HEK293 (cell line): ENCODE data around the gene ENTREP3.

ENCODE experiments used
- BCL11A ChIP-seq: fragments of 450-650 bp; formaldehyde crosslinking; IDR thresholded peaks from 2 replicates; pipeline ENCODE4 v1.5.1; 2016; ENCODE audit warnings: low read depth, missing biosample characterization, missing genetic modification characterization
- BCL6B ChIP-seq: fragments of 450-650 bp; formaldehyde crosslinking; IDR thresholded peaks from 2 replicates; pipeline ENCODE4 v1.5.1; 2017; ENCODE audit warnings: missing biosample characterization, missing genetic modification characterization
- HOXC10 ChIP-seq: sonication (generic); formaldehyde crosslinking; IDR thresholded peaks from 2 replicates; pipeline ENCODE4 v1.8.1; 2023; ENCODE audit warnings: mild to moderate bottlenecking, missing genetic modification reagents
- KLF8 ChIP-seq: fragments of 450-650 bp; formaldehyde crosslinking; IDR thresholded peaks from 2 replicates; pipeline ENCODE4 v1.5.1; 2016; ENCODE audit warnings: missing biosample characterization, missing genetic modification characterization
- KLF9 ChIP-seq: fragments of 450-650 bp; formaldehyde crosslinking; IDR thresholded peaks from 2 replicates; pipeline ENCODE4 v1.5.1; 2016; ENCODE audit warnings: missing biosample characterization, missing genetic modification characterization, low read depth
- MZF1 ChIP-seq: fragments of 450-650 bp; formaldehyde crosslinking; IDR thresholded peaks from 2 replicates; pipeline ENCODE4 v1.5.1; 2017; ENCODE audit warnings: missing biosample characterization, missing genetic modification characterization, borderline replicate concordance
- OVOL3 ChIP-seq: fragments of 450-650 bp; formaldehyde crosslinking; IDR thresholded peaks from 2 replicates; pipeline ENCODE4 v1.5.1; 2016; ENCODE audit warnings: missing biosample characterization, missing genetic modification characterization
- PATZ1 ChIP-seq: fragments of 450-650 bp; formaldehyde crosslinking; IDR thresholded peaks from 2 replicates; pipeline ENCODE4 v1.5.1; 2016; ENCODE audit warnings: missing biosample characterization, missing genetic modification characterization
- SALL2 ChIP-seq: fragments of 450-650 bp; formaldehyde crosslinking; IDR thresholded peaks from 2 replicates; pipeline ENCODE4 v1.5.0; 2017; ENCODE audit warnings: missing biosample characterization, mild to moderate bottlenecking, missing genetic modification characterization, borderline replicate concordance
- SCRT1 ChIP-seq: fragments of 450-650 bp; formaldehyde crosslinking; IDR thresholded peaks from 2 replicates; pipeline ENCODE4 v1.5.1; 2016; ENCODE audit warnings: missing biosample characterization, missing genetic modification characterization, borderline replicate concordance
- SCRT2 ChIP-seq: fragments of 450-650 bp; formaldehyde crosslinking; IDR thresholded peaks from 2 replicates; pipeline ENCODE4 v1.5.1; 2016; ENCODE audit warnings: missing biosample characterization, missing genetic modification characterization
- SETDB1 ChIP-seq: IDR thresholded peaks from one replicate; pipeline ENCODE4 v1.6.1; 2017; ENCODE audit warnings: mild to moderate bottlenecking, low read length, moderate library complexity, mixed read lengths; ENCODE audit not compliant: insufficient read length
- TCF7L2 ChIP-seq: IDR thresholded peaks from 2 replicates; pipeline ENCODE4 v1.6.1; 2011; ENCODE audit warnings: low read depth, mild to moderate bottlenecking, inconsistent platforms, low read length, moderate library complexity, borderline replicate concordance
- ZBTB17 ChIP-seq: fragments of 450-650 bp; formaldehyde crosslinking; IDR thresholded peaks from 2 replicates; pipeline ENCODE4 v1.5.1; 2016; ENCODE audit warnings: missing biosample characterization, missing genetic modification characterization
- ZBTB7A ChIP-seq: fragments of 450-650 bp; formaldehyde crosslinking; IDR thresholded peaks from 2 replicates; pipeline ENCODE4 v1.5.1; 2016; ENCODE audit warnings: low read depth, missing biosample characterization, missing genetic modification characterization
- ZFP69B ChIP-seq: fragments of 450-650 bp; formaldehyde crosslinking; IDR thresholded peaks from 2 replicates; pipeline ENCODE4 v1.5.1; 2016; ENCODE audit warnings: missing biosample characterization, missing genetic modification characterization
- ZIC2 ChIP-seq: fragments of 450-650 bp; formaldehyde crosslinking; IDR thresholded peaks from 2 replicates; pipeline ENCODE4 v1.5.1; 2016; ENCODE audit warnings: missing biosample characterization, missing genetic modification characterization
- ZNF114 ChIP-seq: fragments of 450-650 bp; formaldehyde crosslinking; IDR thresholded peaks from 2 replicates; pipeline ENCODE4 v1.5.0; 2017; ENCODE audit warnings: missing biosample characterization, missing genetic modification characterization
- ZNF169 ChIP-seq: fragments of 450-650 bp; formaldehyde crosslinking; IDR thresholded peaks from 2 replicates; pipeline ENCODE4 v1.5.1; 2016; ENCODE audit warnings: missing biosample characterization, missing genetic modification characterization
- ZNF221 ChIP-seq: fragments of 450-650 bp; formaldehyde crosslinking; IDR thresholded peaks from 2 replicates; pipeline ENCODE4 v1.5.1; 2017; ENCODE audit warnings: missing biosample characterization, missing genetic modification characterization, borderline replicate concordance
- ZNF223 ChIP-seq: fragments of 450-650 bp; formaldehyde crosslinking; IDR thresholded peaks from 2 replicates; pipeline ENCODE4 v1.5.1; 2016; ENCODE audit warnings: missing biosample characterization, missing genetic modification characterization
- ZNF24 ChIP-seq: fragments of 450-650 bp; formaldehyde crosslinking; IDR thresholded peaks from 2 replicates; pipeline ENCODE4 v1.5.1; 2016; ENCODE audit warnings: missing biosample characterization, missing genetic modification characterization
- ZNF266 ChIP-seq: fragments of 450-650 bp; formaldehyde crosslinking; IDR thresholded peaks from 2 replicates; pipeline ENCODE4 v1.5.1; 2016; ENCODE audit warnings: missing biosample characterization, missing genetic modification characterization, low read depth
- ZNF302 ChIP-seq: fragments of 450-650 bp; formaldehyde crosslinking; IDR thresholded peaks from 2 replicates; pipeline ENCODE4 v1.5.1; 2016; ENCODE audit warnings: missing biosample characterization, missing genetic modification characterization, low read depth
- ZNF311 ChIP-seq: fragments of 450-650 bp; formaldehyde crosslinking; IDR thresholded peaks from 2 replicates; pipeline ENCODE4 v1.5.1; 2017; ENCODE audit warnings: missing biosample characterization, missing genetic modification characterization, borderline replicate concordance
- ZNF324 ChIP-seq: fragments of 450-650 bp; formaldehyde crosslinking; IDR thresholded peaks from 2 replicates; pipeline ENCODE4 v1.5.1; 2016; ENCODE audit warnings: missing biosample characterization, missing genetic modification characterization
- ZNF37A ChIP-seq: fragments of 450-650 bp; IDR thresholded peaks from 2 replicates; pipeline ENCODE4 v1.5.1; 2018; ENCODE audit warnings: missing biosample characterization, missing genetic modification characterization
- ZNF433 ChIP-seq: fragments of 450-650 bp; formaldehyde crosslinking; IDR thresholded peaks from 2 replicates; pipeline ENCODE4 v1.5.1; 2016; ENCODE audit warnings: missing biosample characterization, missing genetic modification characterization, low read depth
- ZNF449 ChIP-seq: fragments of 450-650 bp; formaldehyde crosslinking; IDR thresholded peaks from 2 replicates; pipeline ENCODE4 v1.5.1; 2017; ENCODE audit warnings: missing biosample characterization, mild to moderate bottlenecking, missing genetic modification characterization, moderate library complexity
- ZNF501 ChIP-seq: fragments of 450-650 bp; formaldehyde crosslinking; IDR thresholded peaks from 2 replicates; pipeline ENCODE4 v1.5.1; 2016; ENCODE audit warnings: missing biosample characterization, missing genetic modification characterization
- ZNF549 ChIP-seq: fragments of 450-650 bp; IDR thresholded peaks from 2 replicates; pipeline ENCODE4 v1.5.1; 2018; ENCODE audit warnings: missing biosample characterization, missing genetic modification characterization, mild to moderate bottlenecking, inconsistent platforms, moderate library complexity
- ZNF571 ChIP-seq: fragments of 450-650 bp; formaldehyde crosslinking; IDR thresholded peaks from 2 replicates; pipeline ENCODE4 v1.5.0; 2017; ENCODE audit warnings: missing biosample characterization, missing genetic modification characterization
- ZNF600 ChIP-seq: fragments of 450-650 bp; formaldehyde crosslinking; IDR thresholded peaks from 2 replicates; pipeline ENCODE4 v1.5.1; 2016; ENCODE audit warnings: missing biosample characterization, missing genetic modification characterization
- ZNF707 ChIP-seq: fragments of 450-650 bp; formaldehyde crosslinking; IDR thresholded peaks from 2 replicates; pipeline ENCODE4 v1.5.1; 2016; ENCODE audit warnings: missing biosample characterization, missing genetic modification characterization
- ZNF776 ChIP-seq: fragments of 450-650 bp; formaldehyde crosslinking; IDR thresholded peaks from 2 replicates; pipeline ENCODE4 v1.5.0; 2017; ENCODE audit warnings: missing biosample characterization, missing genetic modification characterization, borderline replicate concordance
- ZNF791 ChIP-seq: fragments of 450-650 bp; formaldehyde crosslinking; IDR thresholded peaks from 2 replicates; pipeline ENCODE4 v1.5.1; 2016; ENCODE audit warnings: missing biosample characterization, missing genetic modification characterization
- ZSCAN5A ChIP-seq: fragments of 450-650 bp; formaldehyde crosslinking; IDR thresholded peaks from 2 replicates; pipeline ENCODE4 v1.5.1; 2016; ENCODE audit warnings: missing biosample characterization, missing genetic modification characterization

ENTREP3 gene

GRCh38 chr1:155227261-155228095, 27.8 kb downstream of the ENTREP3 start (continued):
- TF ChIP-seq BCL11A (tag by site-specific recombination) (no peak), ZNF311 (tag by site-specific recombination) (no peak), ZNF24 (no peak; the same call in 1 of the 2 replicates), KLF9 (tag by site-specific recombination) (peak; percentile 54), ZNF600 (tag by site-specific recombination) (no peak), PATZ1 (peak; percentile 98), ZBTB7A (tag by site-specific recombination) (no peak), SETDB1 (no peak), ZNF169 (tag by site-specific recombination) (no peak), ZNF791 (tag by site-specific recombination) (no peak), SALL2 (no peak), ZNF114 (tag by site-specific recombination) (no peak), ZNF449 (tag by site-specific recombination) (peak; percentile 70), ZSCAN5A (tag by site-specific recombination) (no peak), ZNF707 (tag by site-specific recombination) (no peak), ZNF324 (tag by site-specific recombination) (no peak), ZNF433 (tag by site-specific recombination) (no peak), ZNF221 (tag by site-specific recombination) (no peak), ZBTB17 (tag by site-specific recombination) (no peak), ZNF37A (tag by site-specific recombination) (no peak), KLF8 (peak; percentile 55; the same call in 1 of the 2 replicates), ZNF776 (no peak), BCL6B (tag by site-specific recombination) (no peak), SCRT2 (tag by site-specific recombination) (no peak), TCF7L2 (no peak), ZNF549 (no peak), ZNF501 (tag by site-specific recombination) (no peak), ZNF302 (tag by site-specific recombination) (no peak), ZNF266 (tag by site-specific recombination) (no peak), HOXC10 (CRISPR knock-in tag) (no peak), SCRT1 (tag by site-specific recombination) (no peak), OVOL3 (tag by site-specific recombination) (no peak), ZNF571 (tag by site-specific recombination) (no peak), MZF1 (no peak), ZNF223 (no peak), ZFP69B (tag by site-specific recombination) (peak; percentile 62; the same call in 1 of the 2 replicates), ZIC2 (tag by site-specific recombination) (peak; percentile 55)
